NCI-H1417 treated with DMSO at 0.1 percent for 48 hours (cell line): Measurements from ENCODE around the gene CD3D.

Experiments
- DNase-seq: peaks from one replicate; lab custom pipeline; 2025; lab: John Stamatoyannopoulos, UW

Gene CD3D

GRCh38 chr11:118342503-118343161, at the start of gene CD3D:
TSS of gene CD3D (minus strand) at chr11:118342705. CDS start at chr11:118342607, 98 bp downstream.
- DNase-seq = no peak

- no peak for DNase-seq
Measured at GRCh38 chr11:118383657-118384056, 41.2 kb upstream of the CD3D start.

GRCh38 chr11:118382954-118383353, 40.4 kb upstream of the CD3D start:
- DNase-seq = no peak

- no peak for DNase-seq
Measured at GRCh38 chr11:118380571-118380970, 38.1 kb upstream of the CD3D start.

- no peak for DNase-seq
Measured at GRCh38 chr11:118379497-118379896, 37.0 kb upstream of the CD3D start.

GRCh38 chr11:118375978-118376377, 33.5 kb upstream of the CD3D start:
- no peak for DNase-seq

GRCh38 chr11:118374729-118375128, 32.2 kb upstream of the CD3D start:
- no peak for DNase-seq

- no peak for DNase-seq
Measured at GRCh38 chr11:118373871-118374270, 31.4 kb upstream of the CD3D start.

GRCh38 chr11:118373263-118373662, 30.8 kb upstream of the CD3D start:
- DNase-seq = no peak

- no peak for DNase-seq
Measured at GRCh38 chr11:118370774-118371173, 28.3 kb upstream of the CD3D start.

GRCh38 chr11:118366287-118366686, 23.8 kb upstream of the CD3D start:
- no peak for DNase-seq

- DNase-seq = no peak
Measured at GRCh38 chr11:118364956-118365615, 22.6 kb upstream of the CD3D start.

GRCh38 chr11:118359295-118359958, 16.9 kb upstream of the CD3D start, which contains the start of gene UBE4A:
TSS of gene UBE4A (plus strand) at chr11:118359600. CDS start at chr11:118365081, 5,481 bp downstream.
- DNase-seq = peak; percentile 90

GRCh38 chr11:118358071-118358470, 15.6 kb upstream of the CD3D start:
- DNase-seq = no peak

- DNase-seq = no peak
Measured at GRCh38 chr11:118353084-118353710, 10.7 kb upstream of the CD3D start.

- DNase-seq = no peak
Measured at GRCh38 chr11:118349475-118349874, 7.0 kb upstream of the CD3D start.

GRCh38 chr11:118343981-118344515, 1.5 kb upstream of the CD3D start, which contains the start of gene CD3G:
TSS of gene CD3G (plus strand) at chr11:118344344. CDS start at chr11:118344424, 80 bp downstream.
- no peak for DNase-seq

GRCh38 chr11:118343248-118343647, 743 bp upstream of the CD3D start:
- DNase-seq = no peak

- DNase-seq = no peak
Measured at GRCh38 chr11:118341815-118342489, 553 bp downstream of the CD3D start.

GRCh38 chr11:118341261-118341660, 1.2 kb downstream of the CD3D start:
- no peak for DNase-seq

- DNase-seq = no peak
Measured at GRCh38 chr11:118340449-118340848, 2.1 kb downstream of the CD3D start.
